T-helper 2 cell treated with Interferon-gamma antibody and Interleukin-4, amounts not matched to agents 5 μg/mL and 100 μg/mL, for 36 hours (primary cell): ENCODE measurements around the gene TYROBP.
A peak's percentile ranks its signal among the peaks of the same experiment; 100 is the strongest.
"Not testable (repeated sequence)": the region's sequence is repeated elsewhere in the genome, so short reads cannot be mapped to it uniquely, and the experiment has no call there.

Source experiments
- DNase-seq: peaks from one replicate; pipeline ENCODE4 v3.0.0; 2021; ENCODE audit warnings: low spot score
- H3K27ac Mint-ChIP-seq: one replicate; pipeline ENCODE4 v1.8.0; 2021; ENCODE audit warnings: mild to moderate bottlenecking, mixed read lengths
- H3K27me3 Mint-ChIP-seq: one replicate; pipeline ENCODE4 v1.8.0; 2021; ENCODE audit warnings: low read depth, mixed read lengths
- H3K36me3 Mint-ChIP-seq: one replicate; pipeline ENCODE4 v1.8.0; 2021; ENCODE audit warnings: low read depth, mixed read lengths
- H3K4me1 Mint-ChIP-seq: one replicate; pipeline ENCODE4 v1.8.0; 2021; ENCODE audit warnings: low read depth, mixed read lengths
- H3K4me3 Mint-ChIP-seq: one replicate; pipeline ENCODE4 v1.8.0; 2022; ENCODE audit warnings: mild to moderate bottlenecking, moderate library complexity, mixed read lengths
- H3K9me3 Mint-ChIP-seq: one replicate; pipeline ENCODE4 v1.8.0; 2021; ENCODE audit warnings: mixed read lengths

TYROBP gene

GRCh38 chr19:35885225-35885738 lies 22.8 kb downstream of the TYROBP start:
- H3K4me3 Mint-ChIP-seq = no peak overlapping the region
- DNase-seq = no peak
- H3K4me1 Mint-ChIP-seq = peaks cover 4% of the 10 kb centered on the region
- peak overlapping the region; percentile 8 for H3K27ac Mint-ChIP-seq
- no peaks in the 10 kb centered on the region for H3K27me3 Mint-ChIP-seq
- H3K36me3 Mint-ChIP-seq = peaks cover 36% of the 10 kb centered on the region
- no peaks in the 10 kb centered on the region for H3K9me3 Mint-ChIP-seq

GRCh38 chr19:35883882-35884281 lies 24.2 kb downstream of the TYROBP start:
- Mint-ChIP-seq H3K27ac (no peak overlapping the region), H3K4me1 (peaks cover 9% of the 10 kb centered on the region), H3K4me3 (no peak overlapping the region), H3K36me3 (peaks cover 26% of the 10 kb centered on the region), H3K27me3 (no peaks in the 10 kb centered on the region), H3K9me3 (no peaks in the 10 kb centered on the region)
- DNase-seq = no peak

DNA sequence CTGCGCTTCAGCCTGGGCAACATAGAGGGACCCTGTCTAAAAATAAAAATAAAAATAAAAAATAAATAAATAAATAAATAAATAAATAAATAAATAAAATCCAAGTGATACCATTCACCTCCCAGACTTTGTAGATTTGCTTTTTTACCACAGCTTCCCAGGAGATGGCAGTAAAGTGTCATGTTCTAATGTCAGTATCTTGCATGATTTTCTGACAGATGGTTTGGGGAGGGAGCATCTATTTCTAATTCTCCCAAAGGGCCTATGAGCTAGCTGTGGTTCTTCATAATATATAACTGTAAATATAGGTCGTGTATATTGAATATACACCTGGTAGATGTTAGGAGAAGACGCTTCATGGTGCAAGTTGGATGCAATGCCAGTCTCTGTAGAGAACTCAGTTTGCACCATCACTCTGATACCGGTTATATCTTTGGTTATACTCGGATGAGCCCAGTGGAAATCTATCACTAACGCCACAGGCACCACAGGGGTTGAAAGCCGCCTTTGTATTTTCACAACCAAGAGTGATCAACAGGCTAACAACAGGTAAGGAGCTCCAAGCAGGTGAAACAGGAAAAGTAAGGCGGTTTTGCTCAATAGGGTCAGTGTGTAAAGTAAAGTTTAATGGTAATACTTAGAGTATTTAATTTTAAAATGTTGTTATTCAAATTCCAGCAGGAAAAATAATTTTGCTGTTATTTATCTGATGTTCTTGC lies 25.8 kb downstream of the TYROBP start:
- no peak for DNase-seq
- H3K4me3 Mint-ChIP-seq = no peak overlapping the region
- peaks cover 4% of the 10 kb centered on the region for H3K27me3 Mint-ChIP-seq
- no peaks in the 10 kb centered on the region for H3K9me3 Mint-ChIP-seq
- peaks cover 9% of the 10 kb centered on the region for H3K4me1 Mint-ChIP-seq
- no peak overlapping the region for H3K27ac Mint-ChIP-seq
- peaks cover 13% of the 10 kb centered on the region for H3K36me3 Mint-ChIP-seq

DNA sequence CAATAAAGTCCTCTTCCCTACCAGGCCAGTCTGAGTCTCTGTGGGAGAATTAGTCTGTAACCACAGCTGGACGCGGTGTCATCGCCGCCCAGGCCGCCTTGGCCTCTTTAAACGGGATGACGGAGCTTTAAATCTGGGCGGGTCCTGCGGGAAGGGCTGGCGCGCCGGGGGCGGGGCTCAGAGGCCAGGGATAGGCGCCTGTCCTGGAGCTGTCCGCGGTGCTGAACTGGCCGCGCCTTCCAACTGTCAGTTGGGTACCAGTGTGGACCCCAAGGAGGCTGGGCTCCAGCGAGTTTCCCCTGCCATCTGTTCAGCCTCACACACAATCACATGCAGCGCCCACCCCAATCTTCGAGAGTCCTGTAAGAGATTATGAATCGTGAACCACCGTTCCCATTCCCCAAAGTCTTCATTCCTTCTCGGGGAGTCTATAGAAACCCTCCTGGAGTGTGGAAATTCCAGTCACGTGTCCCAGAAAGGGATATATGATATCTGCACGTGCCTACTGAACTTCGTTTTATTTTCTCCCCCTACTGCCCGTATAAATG lies 28.3 kb downstream of the TYROBP start:
- DNase-seq = peak; percentile 86
- Mint-ChIP-seq H3K9me3 (no peaks in the 10 kb centered on the region), H3K27ac (peak overlapping the region; percentile 55), H3K36me3 (no peaks in the 10 kb centered on the region), H3K27me3 (peaks cover 4% of the 10 kb centered on the region), H3K4me1 (peaks cover 9% of the 10 kb centered on the region), H3K4me3 (no peak overlapping the region)

- no peak overlapping the region for H3K4me3 Mint-ChIP-seq
- H3K27me3 Mint-ChIP-seq = peaks cover 4% of the 10 kb centered on the region
- H3K36me3 Mint-ChIP-seq = no peaks in the 10 kb centered on the region
- H3K4me1 Mint-ChIP-seq = peaks cover 9% of the 10 kb centered on the region
- H3K9me3 Mint-ChIP-seq = no peaks in the 10 kb centered on the region
- DNase-seq = no peak
- H3K27ac Mint-ChIP-seq = no peak overlapping the region
Observed at GRCh38 chr19:35879068-35879467, 29.0 kb downstream of the TYROBP start.

GRCh38 chr19:35874392-35874930 lies 33.6 kb downstream of the TYROBP start:
- H3K4me1 Mint-ChIP-seq = peaks cover 8% of the 10 kb centered on the region
- H3K4me3 Mint-ChIP-seq = no peak overlapping the region
- no peaks in the 10 kb centered on the region for H3K36me3 Mint-ChIP-seq
- H3K27me3 Mint-ChIP-seq = peaks cover 8% of the 10 kb centered on the region
- no peaks in the 10 kb centered on the region for H3K9me3 Mint-ChIP-seq
- no peak overlapping the region for H3K27ac Mint-ChIP-seq
- no peak for DNase-seq

GRCh38 chr19:35872180-35872579 lies 35.9 kb downstream of the TYROBP start:
- Mint-ChIP-seq H3K27ac (no peak overlapping the region), H3K36me3 (no peaks in the 10 kb centered on the region), H3K27me3 (peaks cover 19% of the 10 kb centered on the region), H3K4me3 (no peak overlapping the region), H3K9me3 (no peaks in the 10 kb centered on the region), H3K4me1 (peaks cover 14% of the 10 kb centered on the region)
- no peak for DNase-seq

DNA sequence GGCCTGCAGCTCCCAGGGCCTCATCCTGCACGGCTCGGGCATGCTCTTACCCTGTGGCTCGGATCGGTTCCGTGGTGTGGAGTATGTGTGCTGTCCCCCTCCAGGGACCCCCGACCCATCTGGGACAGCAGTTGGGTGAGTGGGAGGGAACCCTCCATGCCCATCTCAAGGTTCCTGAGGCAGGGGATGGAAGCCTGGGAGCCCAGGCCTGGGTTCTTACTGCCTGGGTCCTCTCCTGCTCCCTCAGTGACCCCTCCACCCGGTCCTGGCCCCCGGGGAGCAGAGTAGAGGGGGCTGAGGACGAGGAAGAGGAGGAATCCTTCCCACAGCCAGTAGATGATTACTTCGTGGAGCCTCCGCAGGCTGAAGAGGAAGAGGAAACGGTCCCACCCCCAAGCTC lies 36.5 kb downstream of the TYROBP start:
- no peak overlapping the region for H3K27ac Mint-ChIP-seq
- peaks cover 21% of the 10 kb centered on the region for H3K27me3 Mint-ChIP-seq
- H3K4me3 Mint-ChIP-seq = no peak overlapping the region
- no peak for DNase-seq
- H3K9me3 Mint-ChIP-seq = no peaks in the 10 kb centered on the region
- H3K36me3 Mint-ChIP-seq = no peaks in the 10 kb centered on the region
- H3K4me1 Mint-ChIP-seq = peaks cover 14% of the 10 kb centered on the region

DNA sequence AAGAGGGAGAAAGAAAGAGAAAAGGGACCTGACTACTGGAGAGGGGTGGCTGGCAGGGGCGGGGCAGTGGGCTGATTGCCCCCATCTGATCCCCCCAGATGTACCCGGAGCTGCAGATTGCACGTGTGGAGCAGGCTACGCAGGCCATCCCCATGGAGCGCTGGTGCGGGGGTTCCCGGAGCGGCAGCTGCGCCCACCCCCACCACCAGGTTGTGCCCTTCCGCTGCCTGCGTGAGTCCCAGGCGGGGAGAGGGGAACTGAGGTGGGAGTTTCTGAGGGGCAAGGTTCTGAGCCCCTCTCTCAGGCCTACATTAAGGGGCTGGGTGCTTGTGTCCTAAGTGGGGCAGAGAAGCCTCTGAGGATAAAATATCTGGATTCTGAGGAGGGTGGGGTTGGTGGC lies 37.3 kb downstream of the TYROBP start:
- H3K4me1 Mint-ChIP-seq = peaks cover 14% of the 10 kb centered on the region
- no peak overlapping the region for H3K27ac Mint-ChIP-seq
- peaks cover 26% of the 10 kb centered on the region for H3K27me3 Mint-ChIP-seq
- DNase-seq = no peak
- H3K9me3 Mint-ChIP-seq = no peaks in the 10 kb centered on the region
- H3K36me3 Mint-ChIP-seq = no peaks in the 10 kb centered on the region
- no peak overlapping the region for H3K4me3 Mint-ChIP-seq

DNA sequence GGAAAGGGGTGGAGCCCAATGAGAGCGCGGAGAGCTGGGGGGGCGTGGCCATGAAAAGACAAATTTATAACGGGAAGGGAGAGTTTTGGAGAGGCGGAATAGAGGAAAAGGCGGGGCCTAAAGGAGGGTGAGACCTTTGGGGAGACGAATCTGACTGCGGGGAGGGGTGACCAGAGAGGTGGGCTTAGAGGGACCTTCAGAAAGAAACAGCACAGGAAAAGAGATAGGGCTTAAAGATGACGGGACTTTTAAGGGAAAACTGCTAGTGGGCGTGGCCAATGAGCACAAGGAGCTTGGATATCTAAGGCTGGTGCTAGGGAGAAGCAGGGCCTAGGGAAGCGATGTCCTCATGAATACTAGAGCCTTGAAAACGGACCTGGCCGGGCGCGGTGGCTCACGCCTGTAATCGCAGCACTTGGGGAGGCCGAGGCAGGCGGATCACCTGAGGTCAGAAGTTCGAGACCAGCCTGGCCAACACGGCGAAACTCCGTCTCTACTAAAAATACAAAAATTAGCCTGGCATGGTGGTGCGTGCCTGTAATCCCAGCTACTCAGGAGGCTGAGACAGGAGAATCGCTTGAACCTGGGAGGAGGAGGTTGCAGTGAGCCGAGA lies 37.9 kb downstream of the TYROBP start:
- not testable (repeated sequence) for DNase-seq, H3K9me3 Mint-ChIP-seq, H3K36me3 Mint-ChIP-seq
- H3K4me3 Mint-ChIP-seq = peak overlapping the region; percentile 82
- peaks cover 30% of the 10 kb centered on the region for H3K27me3 Mint-ChIP-seq
- H3K4me1 Mint-ChIP-seq = peaks cover 14% of the 10 kb centered on the region
- H3K27ac Mint-ChIP-seq = peak overlapping the region; percentile 42

DNA sequence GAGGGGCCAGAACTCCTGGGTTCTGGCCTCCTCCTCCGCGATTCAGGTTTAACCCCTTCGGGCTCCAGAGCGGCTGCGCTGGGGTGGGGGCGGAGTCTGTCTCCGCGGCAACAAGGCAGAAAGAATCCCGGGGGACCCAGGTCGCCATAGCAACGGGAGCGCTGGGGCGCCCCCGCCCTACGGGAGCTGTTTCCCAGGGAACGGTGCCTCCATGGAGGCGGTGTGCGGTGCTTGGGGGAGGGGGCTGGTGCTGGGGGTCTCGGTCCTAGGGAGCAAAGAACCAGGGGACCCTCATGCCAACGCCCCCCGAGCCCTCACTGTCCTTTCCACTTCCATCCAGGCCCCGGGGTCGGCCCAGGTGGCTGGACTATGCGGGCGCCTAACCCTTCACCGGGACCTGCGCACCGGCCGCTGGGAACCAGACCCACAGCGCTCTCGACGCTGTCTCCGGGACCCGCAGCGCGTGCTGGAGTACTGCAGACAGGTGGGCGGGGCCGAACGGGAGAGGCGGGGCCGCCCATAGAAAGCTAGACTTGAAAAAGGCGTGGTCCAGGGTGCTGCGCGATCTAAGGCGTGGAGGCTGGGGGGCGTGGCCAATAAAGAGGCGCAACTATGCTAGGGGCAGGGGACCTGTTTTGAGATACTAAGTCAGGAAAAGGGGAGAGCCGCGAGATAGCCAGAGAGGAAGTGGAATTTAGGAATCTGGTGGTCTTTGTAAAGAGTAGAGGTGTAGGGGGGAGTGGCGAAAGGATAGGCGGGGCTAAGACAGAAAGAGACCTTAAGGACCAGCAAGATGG lies 38.6 kb downstream of the TYROBP start:
- H3K9me3 Mint-ChIP-seq = no peaks in the 10 kb centered on the region
- no peaks in the 10 kb centered on the region for H3K36me3 Mint-ChIP-seq
- H3K4me3 Mint-ChIP-seq = peak overlapping the region; percentile 82
- peak; percentile 87 for DNase-seq
- peaks cover 14% of the 10 kb centered on the region for H3K4me1 Mint-ChIP-seq
- peak overlapping the region; percentile 42 for H3K27ac Mint-ChIP-seq
- H3K27me3 Mint-ChIP-seq = peaks cover 30% of the 10 kb centered on the region

GRCh38 chr19:35868823-35869326 lies 39.2 kb downstream of the TYROBP start:
- no peak for DNase-seq
- Mint-ChIP-seq H3K36me3 (no peaks in the 10 kb centered on the region), H3K27me3 (peaks cover 33% of the 10 kb centered on the region), H3K27ac (no peak overlapping the region), H3K4me1 (peaks cover 14% of the 10 kb centered on the region), H3K9me3 (no peaks in the 10 kb centered on the region), H3K4me3 (peak overlapping the region; percentile 49)

DNA sequence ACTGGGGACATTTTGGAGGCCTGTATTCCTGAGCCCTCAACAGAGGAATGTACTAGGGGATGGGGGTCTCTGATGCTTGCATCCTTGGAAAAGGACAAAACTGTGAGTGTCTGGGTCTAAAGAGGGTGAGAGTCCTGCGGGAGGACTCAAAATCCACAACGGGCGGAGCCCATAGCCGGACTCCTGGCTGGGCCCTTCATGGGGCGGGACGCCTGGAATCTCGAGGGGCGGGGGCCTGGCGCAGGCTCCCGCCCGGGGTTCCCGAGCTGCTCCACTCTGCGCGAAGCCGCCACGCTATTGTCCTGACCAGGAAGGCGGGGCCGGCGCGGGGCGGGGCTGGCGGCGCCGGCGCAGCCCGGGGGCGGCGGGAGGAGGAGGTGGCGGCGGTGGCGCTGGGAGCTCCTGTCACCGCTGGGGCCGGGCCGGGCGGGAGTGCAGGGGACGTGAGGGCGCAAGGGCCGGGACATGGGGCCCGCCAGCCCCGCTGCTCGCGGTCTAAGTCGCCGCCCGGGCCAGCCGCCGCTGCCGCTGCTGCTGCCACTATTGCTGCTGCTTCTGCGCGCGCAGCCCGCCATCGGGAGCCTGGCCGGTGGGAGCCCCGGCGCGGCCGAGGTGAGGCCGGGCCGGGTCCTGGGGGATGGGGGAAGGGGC lies 39.8 kb downstream of the TYROBP start, which contains the start of gene APLP1:
Gene APLP1, plus strand, starts transcription at position 403 of the 651 bp plus-strand sequence. Its CDS starts 63 bp downstream, at position 466.
- Mint-ChIP-seq H3K27ac (no peak within 1 kb of the TSS), H3K4me1 (peaks cover 14% of the 10 kb centered on the region), H3K4me3 (peak within 1 kb of the TSS; percentile 49), H3K36me3 (no peaks in the 10 kb centered on the region), H3K27me3 (peaks cover 33% of the 10 kb centered on the region), H3K9me3 (no peaks in the 10 kb centered on the region)
- peak; percentile 76 for DNase-seq
